Osteoblast (primary cell): ENCODE measurements around the gene C12orf75. TPM values are rescaled to one million over a fixed set of nuclear protein-coding genes. Genes with fewer than 3 reads are reported as not detected.

Experiments
- DNase-seq: peaks from one replicate; pipeline ENCODE4 v3.0.0; 2011; ENCODE audit warnings: low spot score, mixed read lengths; ENCODE audit not compliant: insufficient read length; ENCODE audit errors: missing footprints
- H2AFZ ChIP-seq: 2 replicates; pipeline ENCODE4 v1.6.0; 2011; ENCODE audit warnings: mild to moderate bottlenecking, low read length
- H3K27ac ChIP-seq: 2 replicates; pipeline ENCODE4 v1.5.1; 2011; ENCODE audit warnings: mild to moderate bottlenecking, low read depth, low read length, moderate library complexity
- H3K27me3 ChIP-seq: 2 replicates; pipeline ENCODE4 v1.6.0; 2012; ENCODE audit warnings: mild to moderate bottlenecking, control low read depth, inconsistent platforms, low read length, moderate library complexity; ENCODE audit not compliant: insufficient read depth
- H3K36me3 ChIP-seq: 2 replicates; pipeline ENCODE4 v1.5.1; 2011; ENCODE audit warnings: mild to moderate bottlenecking, low read length, control low read depth, moderate library complexity; ENCODE audit not compliant: insufficient read depth
- H3K4me1 ChIP-seq: 2 replicates; pipeline ENCODE4 v1.5.1; 2011; ENCODE audit warnings: mild to moderate bottlenecking, low read length, control low read depth, moderate library complexity; ENCODE audit not compliant: insufficient read depth
- H3K4me2 ChIP-seq: 2 replicates; pipeline ENCODE4 v1.6.0; 2011; ENCODE audit warnings: mild to moderate bottlenecking, low read length; ENCODE audit not compliant: insufficient read depth
- H3K4me3 ChIP-seq: fragments of 200-600 bp; sonication (generic); 3 replicates; pipeline ENCODE4 v1.5.1; 2012; ENCODE audit warnings: mild to moderate bottlenecking, low read length, inconsistent platforms; ENCODE audit not compliant: insufficient read depth
- H3K79me2 ChIP-seq: 2 replicates; pipeline ENCODE4 v1.6.0; 2012; ENCODE audit warnings: mild to moderate bottlenecking, low read length, control low read depth, inconsistent platforms; ENCODE audit not compliant: insufficient read depth
- H3K9me3 ChIP-seq: 2 replicates; pipeline ENCODE4 v1.5.1; 2011; ENCODE audit warnings: low read depth, low read length, control low read depth
- H4K20me1 ChIP-seq: 2 replicates; pipeline ENCODE4 v1.6.0; 2012; ENCODE audit warnings: mild to moderate bottlenecking, low read length, control low read depth; ENCODE audit not compliant: insufficient read depth
- CTCF ChIP-seq: IDR thresholded peaks from 2 replicates; pipeline ENCODE4 v1.5.1; 2011; ENCODE audit warnings: mild to moderate bottlenecking, low read depth, low read length, moderate library complexity; ENCODE audit errors: extremely low read depth
- total RNA-seq: library from RNA; depleted of rRNA; stranded (reverse); fragments of >200 nt; gene quantifications from 2 replicates; pipeline ENCODE4 v1.2.3, GENCODE V29; 2012

Gene C12orf75
- total RNA-seq, 1 donor = 48.5 TPM

DNA sequence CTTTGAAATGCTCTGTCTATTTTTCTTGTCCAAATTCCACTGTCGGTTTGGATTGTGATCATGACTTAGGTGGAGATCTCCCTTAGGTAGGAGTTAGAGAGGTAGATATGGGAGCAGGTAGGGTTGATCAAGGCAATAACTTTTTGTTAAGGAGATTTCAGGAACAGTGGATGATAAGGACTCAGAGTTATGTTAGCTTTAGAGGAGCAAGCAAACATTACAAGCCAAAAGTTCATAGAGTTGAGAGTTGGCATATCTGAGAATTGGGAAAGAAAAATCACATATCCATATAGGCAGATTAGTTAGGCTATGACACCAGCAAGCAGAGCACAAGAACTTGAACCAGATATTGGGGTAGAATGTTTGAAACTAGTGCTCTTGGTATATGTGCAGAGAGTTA, 43.1 kb upstream of the C12orf75 start:
- Histone ChIP-seq H4K20me1 (no peaks in the 10 kb centered on the region), H3K4me2 (no peak overlapping the region), H2AFZ (no peak overlapping the region), H3K9me3 (no peaks in the 10 kb centered on the region), H3K4me1 (peaks cover 3% of the 10 kb centered on the region), H3K79me2 (no peaks in the 10 kb centered on the region), H3K4me3 (no peak overlapping the region), H3K27me3 (no peaks in the 10 kb centered on the region), H3K36me3 (no peaks in the 10 kb centered on the region), H3K27ac (no peak overlapping the region)
- DNase-seq = no peak
- no peak for TF ChIP-seq CTCF

DNA sequence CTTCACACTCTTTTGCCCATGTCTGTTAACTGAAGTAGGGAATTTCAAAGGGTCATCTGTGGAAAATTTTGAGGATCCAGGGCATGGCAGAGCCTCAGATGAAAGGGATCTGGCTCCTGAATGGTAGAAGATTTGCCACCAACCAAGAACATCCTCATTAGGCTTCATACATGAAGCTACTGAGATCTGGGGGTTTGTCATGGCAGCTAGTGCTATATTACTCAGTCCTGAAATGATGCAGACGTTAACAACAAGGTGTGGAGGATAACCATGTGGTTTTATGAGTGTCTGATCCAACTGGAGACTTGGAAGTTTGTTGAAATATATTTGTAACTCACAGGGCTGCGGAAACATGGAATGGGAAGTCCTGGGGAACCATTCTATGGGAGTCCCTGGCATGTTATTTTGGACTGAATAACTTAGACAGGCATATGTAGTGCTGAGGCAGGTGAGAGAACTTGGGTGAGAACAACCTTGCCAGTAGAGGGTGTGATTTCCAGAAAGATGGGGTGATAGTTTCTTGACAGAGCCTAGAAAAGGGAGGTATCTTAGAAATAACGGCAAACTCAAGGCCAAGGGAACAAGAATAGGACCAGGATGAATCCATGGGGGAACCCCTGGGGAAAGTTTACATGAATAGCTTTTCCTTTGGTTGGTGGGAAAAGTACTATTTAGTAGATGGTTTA, 42.0 kb upstream of the C12orf75 start:
- H3K79me2 ChIP-seq = no peaks in the 10 kb centered on the region
- no peak overlapping the region for H3K4me2 ChIP-seq
- no peak overlapping the region for H3K4me3 ChIP-seq
- H3K27ac ChIP-seq = no peak overlapping the region
- no peaks in the 10 kb centered on the region for H3K9me3 ChIP-seq
- no peaks in the 10 kb centered on the region for H4K20me1 ChIP-seq
- DNase-seq = no peak
- H3K4me1 ChIP-seq = peaks cover 12% of the 10 kb centered on the region
- peak overlapping the region; percentile 24 for H2AFZ ChIP-seq
- no peak for TF ChIP-seq CTCF
- H3K36me3 ChIP-seq = no peaks in the 10 kb centered on the region
- no peaks in the 10 kb centered on the region for H3K27me3 ChIP-seq

GRCh38 chr12:105289114-105289904, 41.2 kb upstream of the C12orf75 start:
- Histone ChIP-seq H4K20me1 (no peaks in the 10 kb centered on the region), H3K4me1 (peaks cover 12% of the 10 kb centered on the region), H3K9me3 (no peaks in the 10 kb centered on the region), H3K4me2 (no peak overlapping the region), H3K79me2 (no peaks in the 10 kb centered on the region), H3K4me3 (no peak overlapping the region), H3K27me3 (no peaks in the 10 kb centered on the region), H2AFZ (peak overlapping the region; percentile 67), H3K27ac (no peak overlapping the region), H3K36me3 (no peaks in the 10 kb centered on the region)
- TF ChIP-seq CTCF = no peak
- DNase-seq = no peak

DNA sequence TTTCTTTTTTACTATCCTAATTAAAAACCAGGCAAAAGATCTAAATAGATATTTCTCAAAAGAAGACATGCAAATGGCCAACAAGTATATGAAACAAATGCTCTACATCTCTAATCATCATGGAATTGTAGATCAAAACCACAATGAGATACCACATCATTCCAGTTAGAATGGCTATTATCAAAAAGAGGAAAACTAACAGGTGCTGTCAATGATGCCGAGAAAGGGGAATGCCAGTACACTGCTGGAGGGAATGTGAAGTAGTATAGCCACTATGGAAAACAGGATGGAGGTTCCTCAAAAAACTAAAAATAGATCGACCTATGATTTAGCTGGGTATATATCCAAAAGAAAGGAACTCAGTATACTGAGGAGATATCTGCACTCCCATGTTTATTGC, 39.0 kb upstream of the C12orf75 start:
- H3K4me1 ChIP-seq = peaks cover 15% of the 10 kb centered on the region
- H3K79me2 ChIP-seq = no peaks in the 10 kb centered on the region
- TF ChIP-seq CTCF = no peak
- no peak overlapping the region for H3K4me3 ChIP-seq
- no peaks in the 10 kb centered on the region for H4K20me1 ChIP-seq
- DNase-seq = no peak
- no peak overlapping the region for H2AFZ ChIP-seq
- H3K27me3 ChIP-seq = no peaks in the 10 kb centered on the region
- H3K4me2 ChIP-seq = no peak overlapping the region
- no peaks in the 10 kb centered on the region for H3K9me3 ChIP-seq
- H3K27ac ChIP-seq = no peak overlapping the region
- H3K36me3 ChIP-seq = no peaks in the 10 kb centered on the region
